ENCODE measurements around the gene U2AF2.

U2AF2 gene

DNA sequence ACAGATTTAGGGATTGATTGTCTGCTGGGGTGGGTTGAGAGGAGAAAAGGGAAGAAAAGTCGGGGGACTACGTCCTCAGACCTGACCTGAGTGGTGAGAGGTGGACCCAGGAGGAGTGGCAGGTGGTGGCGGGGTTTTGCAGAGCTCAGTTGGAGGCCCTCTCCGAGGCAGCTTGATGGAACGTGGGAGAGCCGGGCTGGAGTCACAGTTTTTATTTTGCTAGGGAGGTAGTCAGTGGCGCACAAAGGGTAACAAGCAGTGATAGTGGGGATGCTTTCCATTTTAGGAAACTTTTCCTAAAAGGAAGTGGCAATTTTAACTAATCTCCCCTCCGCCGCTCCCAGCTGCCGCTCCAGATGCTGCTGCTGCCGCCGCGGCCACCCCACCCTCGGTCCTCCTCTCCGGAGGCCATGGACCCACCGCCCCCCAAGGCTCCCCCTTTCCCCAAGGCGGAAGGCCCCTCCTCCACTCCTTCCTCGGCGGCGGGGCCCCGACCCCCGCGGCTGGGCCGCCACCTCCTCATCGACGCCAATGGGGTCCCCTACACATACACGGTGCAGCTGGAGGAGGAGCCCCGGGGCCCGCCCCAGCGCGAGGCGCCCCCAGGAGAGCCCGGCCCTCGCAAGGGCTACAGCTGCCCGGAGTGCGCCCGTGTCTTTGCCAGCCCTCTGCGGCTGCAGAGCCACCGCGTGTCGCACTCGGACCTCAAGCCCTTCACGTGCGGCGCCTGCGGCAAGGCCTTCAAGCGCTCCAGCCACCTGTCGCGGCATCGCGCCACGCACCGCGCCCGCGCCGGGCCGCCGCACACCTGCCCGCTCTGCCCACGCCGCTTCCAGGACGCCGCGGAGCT lies 12.5 kb upstream of the U2AF2 start:
- H3K27ac ChIP-seq = peak overlapping the region; percentile 86
- no peak for DNase-seq (ENCODE audit: low read depth, low spot score)

DNA sequence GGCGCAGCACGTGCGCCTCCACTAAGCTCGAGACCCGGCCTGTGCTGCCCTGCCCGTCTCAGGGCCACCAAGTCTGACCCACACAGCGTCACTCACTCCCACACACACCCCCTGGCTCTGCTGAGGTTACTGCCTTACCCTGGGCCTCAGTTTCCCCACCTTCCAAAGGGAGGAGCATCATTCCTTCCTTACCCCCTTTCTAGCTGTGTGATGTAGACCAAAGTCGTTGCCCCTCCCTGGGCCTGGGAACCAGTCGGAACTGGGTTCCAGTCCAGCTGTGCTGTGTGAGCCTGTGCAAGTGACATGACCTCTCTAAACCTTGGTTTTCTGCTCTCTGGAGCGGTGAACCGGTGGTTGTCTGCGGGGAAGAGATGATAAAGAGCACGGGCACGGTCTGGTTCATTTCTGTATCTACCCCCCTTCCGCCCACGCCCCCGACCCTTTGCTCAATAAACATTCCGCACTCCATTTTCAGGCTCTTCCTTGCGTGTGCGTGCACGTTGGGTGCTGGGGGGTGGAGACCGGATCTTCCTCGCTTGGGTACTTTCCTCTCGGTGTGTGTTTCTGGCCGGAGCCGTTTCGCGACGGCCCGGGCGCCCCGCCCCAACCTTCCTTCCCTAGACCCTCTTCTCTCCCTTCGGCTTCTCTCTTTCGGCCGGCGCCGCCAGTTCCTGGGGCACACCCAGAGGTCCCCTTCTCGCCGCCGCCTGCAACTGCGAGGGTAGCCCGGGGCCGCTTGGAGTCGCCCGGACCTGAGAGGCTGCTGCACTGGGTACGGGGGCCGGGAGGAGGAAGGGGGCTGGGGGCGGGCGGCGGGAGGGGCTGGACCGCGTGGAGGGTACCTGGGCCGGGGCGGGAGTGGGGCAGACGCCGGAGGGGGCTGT lies 11.6 kb upstream of the U2AF2 start, which contains the start of gene ZNF581:
Gene ZNF581 (plus strand): TSS at position 647 of the 884 bp plus-strand sequence. CDS start 923 bp downstream, outside the sequence.
- DNase-seq (ENCODE audit: low read depth, low spot score) = no peak
- H3K27ac ChIP-seq = peak within 1 kb of the TSS; percentile 86

DNA sequence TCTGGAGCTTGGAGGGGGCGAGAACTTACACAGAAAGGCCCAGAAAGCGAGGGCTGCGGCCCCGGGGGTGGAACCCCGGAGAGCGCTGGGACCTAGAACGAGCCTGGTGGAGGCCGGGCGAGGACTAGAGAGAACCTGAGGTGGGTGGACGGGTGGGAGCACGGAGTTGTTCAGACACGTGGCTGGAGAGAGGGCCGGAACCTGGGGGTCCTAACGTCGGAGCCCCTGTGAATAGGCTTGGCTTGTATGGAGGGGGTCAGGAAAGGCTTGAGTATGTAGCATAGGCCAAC lies 11.0 kb upstream of the U2AF2 start:
- H3K27ac ChIP-seq = peak overlapping the region; percentile 86
- DNase-seq (ENCODE audit: low read depth, low spot score) = no peak

DNA sequence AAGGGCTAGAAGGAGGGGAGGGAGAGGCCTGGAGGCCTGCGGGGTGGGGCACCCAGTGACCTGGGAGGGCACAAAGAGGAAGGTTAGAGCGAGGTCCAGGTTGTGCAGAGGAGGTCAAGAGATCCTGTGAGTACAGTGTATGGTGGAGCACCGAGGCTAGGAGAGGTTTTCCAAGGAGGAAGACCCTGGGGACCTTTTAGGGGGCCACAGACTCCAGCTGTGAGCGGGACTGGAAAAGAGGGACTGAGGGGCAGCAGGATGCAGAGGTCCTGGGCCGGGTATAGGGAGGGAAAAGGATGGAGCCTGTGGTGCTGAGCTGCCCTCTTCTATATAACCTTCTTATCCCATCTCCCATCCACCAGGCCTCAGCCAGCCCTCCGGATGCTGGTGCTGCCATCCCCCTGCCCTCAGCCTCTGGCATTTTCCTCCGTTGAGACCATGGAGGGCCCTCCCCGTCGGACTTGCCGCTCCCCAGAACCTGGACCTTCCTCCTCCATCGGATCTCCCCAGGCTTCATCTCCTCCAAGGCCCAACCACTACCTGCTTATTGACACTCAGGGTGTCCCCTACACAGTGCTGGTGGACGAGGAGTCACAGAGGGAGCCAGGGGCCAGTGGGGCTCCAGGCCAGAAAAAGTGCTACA lies 10.5 kb upstream of the U2AF2 start:
- H3K27ac ChIP-seq = peak overlapping the region; percentile 86
- no peak for DNase-seq (ENCODE audit: low read depth, low spot score)

DNA sequence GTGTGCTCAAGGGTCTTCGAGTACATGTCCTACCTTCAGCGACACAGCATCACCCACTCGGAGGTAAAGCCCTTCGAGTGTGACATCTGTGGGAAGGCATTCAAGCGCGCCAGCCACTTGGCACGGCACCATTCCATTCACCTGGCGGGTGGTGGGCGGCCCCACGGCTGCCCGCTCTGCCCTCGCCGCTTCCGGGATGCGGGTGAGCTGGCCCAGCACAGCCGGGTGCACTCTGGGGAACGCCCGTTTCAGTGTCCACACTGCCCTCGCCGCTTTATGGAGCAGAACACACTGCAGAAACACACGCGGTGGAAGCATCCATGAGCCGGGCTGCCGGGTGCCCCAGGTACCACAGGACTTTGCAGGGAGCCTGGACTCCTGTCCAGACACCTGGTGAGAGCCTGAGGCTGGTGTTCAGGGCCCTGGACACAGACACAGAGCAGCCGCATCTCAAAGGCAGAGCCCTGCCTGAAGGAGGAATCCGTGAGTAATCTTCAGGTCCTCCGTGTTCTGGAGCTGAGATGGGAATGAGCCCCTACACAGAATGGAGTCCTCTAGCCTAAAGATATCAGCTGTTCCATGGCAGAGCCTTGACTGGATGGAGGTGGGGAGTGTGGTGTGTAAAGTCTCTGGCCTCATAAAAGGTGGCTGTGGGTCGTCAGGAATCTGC lies 9.9 kb upstream of the U2AF2 start:
- H3K27ac ChIP-seq = no peak overlapping the region
- no peak for DNase-seq (ENCODE audit: low read depth, low spot score)

DNA sequence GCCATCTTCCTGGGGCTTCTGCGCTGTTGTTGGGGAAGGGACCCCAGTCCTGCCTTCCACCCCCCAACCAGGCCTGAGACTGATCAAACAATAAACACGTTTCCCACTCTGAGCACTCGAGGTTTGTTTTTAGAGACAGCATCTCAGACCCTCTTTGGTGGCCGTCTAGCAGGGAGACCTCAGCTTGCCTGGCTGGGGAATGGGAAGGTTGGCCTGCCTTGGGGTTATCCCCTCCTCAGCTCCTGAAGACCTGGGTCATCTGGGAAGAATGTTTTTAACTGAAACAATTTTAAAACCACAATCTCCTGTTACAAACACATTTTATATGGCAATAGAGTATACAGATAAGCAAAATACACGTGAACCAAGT lies 9.3 kb upstream of the U2AF2 start:
- DNase-seq (ENCODE audit: low read depth, low spot score) = no peak
- H3K27ac ChIP-seq = no peak overlapping the region

DNA sequence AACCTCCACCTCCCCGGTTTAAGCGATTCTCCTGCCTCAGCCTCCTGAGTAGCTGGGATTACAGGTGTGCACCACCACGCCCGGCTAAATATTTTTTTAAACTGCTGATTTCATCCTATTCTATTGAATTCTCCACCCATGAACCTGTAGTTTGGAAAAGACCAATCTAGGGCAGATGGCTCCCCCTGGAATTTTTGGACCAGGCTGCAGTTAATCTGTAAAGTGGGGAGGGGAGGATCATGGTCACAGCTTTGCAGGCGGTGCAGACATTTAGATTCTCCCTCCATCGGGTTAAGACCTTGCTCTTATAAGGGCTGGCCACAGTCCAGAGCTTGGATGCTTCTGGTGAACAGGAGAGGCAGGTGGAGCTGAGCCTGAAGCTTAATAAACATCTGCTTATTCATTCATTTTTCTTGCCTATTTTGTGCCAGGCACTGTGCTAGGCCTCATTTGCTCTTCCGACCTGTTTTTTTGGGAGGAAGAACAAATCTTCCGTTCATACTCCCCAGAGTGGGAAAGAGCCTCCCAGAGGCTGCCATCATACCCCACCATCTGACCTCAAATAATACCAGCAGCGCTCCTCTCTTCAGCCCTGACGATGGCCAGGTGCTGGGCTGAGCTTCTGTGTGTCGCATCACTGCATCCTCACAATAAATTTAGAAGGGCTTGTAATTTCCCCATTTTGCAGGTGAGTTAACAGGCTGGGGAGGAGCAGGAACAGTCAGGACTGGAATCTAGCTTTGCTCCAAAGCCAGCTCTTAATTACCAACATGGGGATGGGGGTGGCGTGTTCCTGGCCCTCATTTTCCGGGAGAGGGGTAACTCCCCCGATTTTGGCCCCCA lies 7.7 kb upstream of the U2AF2 start:
- H3K27ac ChIP-seq = peak overlapping the region; percentile 40
- DNase-seq (ENCODE audit: low read depth, low spot score) = no peak

DNA sequence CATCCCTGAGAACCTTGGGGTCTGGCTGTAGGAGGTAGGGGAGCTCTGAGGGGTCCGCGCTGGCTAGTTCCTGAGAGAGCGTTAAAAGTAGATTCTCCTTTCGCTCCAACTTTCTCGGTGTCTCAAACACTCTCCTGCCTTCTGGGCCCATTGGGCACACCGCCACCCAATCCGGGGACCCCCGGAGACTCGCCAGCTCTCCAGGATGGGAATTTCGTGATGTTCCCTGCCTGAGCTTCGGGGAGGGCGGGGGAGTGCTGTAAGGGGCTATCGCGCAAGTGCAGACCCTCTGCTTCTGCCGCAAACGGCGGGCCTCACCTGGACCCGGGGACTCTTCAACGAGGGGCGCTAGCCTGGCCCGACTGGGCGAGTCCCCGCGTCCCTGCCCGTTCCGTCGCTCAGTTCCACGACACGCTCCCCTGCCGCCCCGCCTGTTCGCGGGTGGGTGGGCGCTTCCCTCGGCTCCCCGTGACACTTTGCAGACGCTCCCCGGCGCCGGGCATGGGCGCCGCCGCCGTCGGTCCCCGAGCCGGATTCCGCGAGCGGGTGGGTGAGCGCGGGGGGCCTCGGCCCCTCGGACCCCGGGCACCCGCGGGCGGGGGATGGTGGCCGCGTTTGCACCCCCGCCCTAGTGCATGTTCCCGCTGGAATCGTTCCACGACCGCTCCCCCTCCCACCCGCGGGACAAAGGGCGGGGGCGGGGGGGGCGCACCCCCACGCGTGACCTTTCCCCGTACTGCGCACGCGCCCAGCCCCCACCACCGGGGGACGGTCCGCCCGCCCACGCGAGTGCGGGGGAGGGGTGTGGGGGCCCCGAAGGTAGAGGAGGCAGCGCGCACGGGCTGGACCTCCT lies 6.9 kb upstream of the U2AF2 start, which contains the start of gene CCDC106:
Gene CCDC106 (plus strand): TSS at position 481 of the 853 bp plus-strand sequence. CDS start 835 bp downstream, outside the sequence.
- H3K27ac ChIP-seq = peak within 1 kb of the TSS; percentile 40
- DNase-seq (ENCODE audit: low read depth, low spot score) = no peak

DNA sequence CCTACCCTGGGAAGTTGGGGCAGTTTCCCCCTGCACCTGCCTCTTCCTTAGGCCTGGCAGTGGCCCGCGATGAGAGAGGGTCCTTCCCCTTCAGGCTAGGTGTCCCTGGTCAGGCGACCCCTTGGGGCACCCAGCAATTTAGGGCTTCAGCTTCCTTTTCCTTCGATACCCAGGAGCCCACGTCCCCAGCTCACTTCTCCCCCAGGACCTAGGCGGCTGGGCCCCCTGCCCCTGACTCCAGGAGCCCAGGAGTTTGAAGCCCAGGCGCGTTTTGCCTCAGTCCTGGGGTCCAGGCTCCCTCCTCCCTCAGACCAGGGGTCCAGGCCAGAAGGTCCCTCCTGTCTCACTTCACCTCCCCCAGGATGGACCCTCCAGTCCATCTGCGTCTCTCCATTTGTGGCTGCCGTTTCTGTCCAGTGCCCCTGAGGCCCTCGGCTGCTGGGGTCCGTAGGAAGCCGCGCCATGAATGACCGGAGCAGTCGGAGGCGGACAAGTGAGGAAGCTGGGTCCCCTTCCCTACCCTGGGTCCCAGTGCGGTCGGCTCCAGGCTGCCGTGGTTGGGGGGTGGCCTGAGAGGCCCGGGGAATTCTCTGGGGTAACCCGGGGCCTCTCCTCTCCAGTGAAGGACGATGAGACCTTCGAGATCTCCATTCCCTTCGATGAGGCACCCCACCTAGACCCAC lies 6.1 kb upstream of the U2AF2 start:
- no peak for DNase-seq (ENCODE audit: low read depth, low spot score)
- H3K27ac ChIP-seq = no peak overlapping the region

DNA sequence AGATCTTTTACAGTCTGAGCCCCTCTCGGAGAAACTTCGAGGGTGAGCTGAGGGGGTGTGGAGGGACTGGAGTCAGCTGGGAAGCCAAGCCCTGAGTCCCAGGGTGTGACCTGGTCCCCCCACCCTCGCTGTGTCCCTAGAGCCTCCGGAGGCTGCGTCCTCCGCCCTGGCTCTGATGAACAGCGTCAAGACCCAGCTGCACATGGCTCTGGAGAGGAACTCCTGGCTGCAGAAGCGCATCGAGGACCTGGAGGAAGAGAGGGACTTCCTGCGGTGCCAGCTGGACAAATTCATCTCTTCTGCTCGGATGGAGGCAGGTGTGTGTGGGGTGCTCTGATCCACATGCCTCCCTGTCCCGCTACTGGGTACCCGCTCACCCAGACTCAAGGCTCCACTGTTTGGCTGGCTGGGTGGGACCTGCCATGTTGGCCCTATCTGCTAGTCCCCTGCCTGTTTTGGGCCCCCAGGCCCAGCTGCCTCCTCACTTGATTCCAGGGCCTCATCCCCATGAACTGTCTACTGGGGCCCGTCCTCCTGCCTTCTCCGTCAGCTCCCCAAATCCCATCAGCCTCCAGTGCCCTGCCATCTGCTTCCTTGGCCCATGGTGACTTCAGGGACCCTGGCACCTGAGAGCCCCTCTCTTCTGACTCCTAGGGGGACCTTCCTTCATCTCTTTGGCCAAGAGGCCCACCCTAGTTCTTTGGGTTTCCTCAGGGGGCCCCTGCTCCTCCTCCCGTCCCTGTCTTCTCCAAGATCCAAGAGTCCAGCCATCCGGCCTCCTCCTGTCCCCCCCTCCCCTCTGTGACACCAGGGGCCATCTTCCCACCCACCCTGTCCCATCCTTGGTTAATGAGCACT lies 5.3 kb upstream of the U2AF2 start:
- no peak for DNase-seq (ENCODE audit: low read depth, low spot score)
- H3K27ac ChIP-seq = no peak overlapping the region

DNA sequence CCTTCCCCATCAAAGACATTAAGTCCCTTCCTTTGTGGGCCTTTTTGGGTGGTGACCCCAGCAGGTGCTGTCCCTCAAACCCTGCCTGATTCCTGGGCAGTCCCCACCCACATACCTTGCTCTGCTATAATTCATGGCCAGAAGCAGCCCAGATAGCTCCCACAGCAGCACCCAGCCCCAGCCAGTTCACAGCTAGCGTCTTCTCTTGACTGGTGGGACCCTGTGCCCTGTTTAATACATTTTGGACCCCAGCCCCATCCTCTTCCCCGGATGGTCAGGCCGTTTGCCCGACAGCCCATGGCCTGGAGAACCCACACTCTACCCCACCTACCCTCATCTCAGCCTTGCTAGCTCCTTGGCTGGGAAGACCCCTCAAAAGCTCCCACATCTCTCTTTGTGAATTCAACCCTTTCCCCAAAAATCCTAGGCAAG lies 4.7 kb upstream of the U2AF2 start:
- no peak overlapping the region for H3K27ac ChIP-seq
- no peak for DNase-seq (ENCODE audit: low read depth, low spot score)

DNA sequence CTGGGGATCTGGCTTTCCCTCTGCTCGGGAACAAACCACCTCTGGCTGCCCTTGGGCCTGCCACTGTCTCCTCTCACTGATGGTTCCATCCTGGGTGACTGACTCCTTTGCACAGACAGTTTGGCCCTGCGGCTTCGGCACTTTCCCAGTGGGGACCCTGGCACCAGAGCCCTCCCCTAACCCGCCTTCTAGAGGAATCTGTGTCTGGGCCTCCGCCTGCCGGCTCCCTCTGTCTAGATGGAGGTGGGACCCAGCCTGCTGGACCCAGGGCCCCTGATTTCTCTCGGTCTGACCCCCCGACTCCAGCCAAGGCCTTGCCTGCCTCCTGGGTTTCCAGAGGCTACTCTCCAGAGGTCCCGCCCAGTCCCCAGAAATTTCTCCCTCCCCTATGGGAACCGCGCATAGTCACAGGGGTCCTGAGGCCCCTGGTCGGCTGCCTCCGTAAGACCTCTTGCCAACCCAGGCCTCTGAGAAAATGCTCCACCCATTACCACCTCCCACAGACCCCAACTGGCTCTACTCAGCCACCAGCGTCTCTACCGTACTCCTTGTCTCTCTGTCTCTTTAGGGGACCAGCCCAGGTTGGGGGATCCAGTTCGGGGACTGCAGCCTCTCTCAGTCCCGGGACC lies 4.1 kb upstream of the U2AF2 start:
- H3K27ac ChIP-seq = no peak overlapping the region
- no peak for DNase-seq (ENCODE audit: low read depth, low spot score)

DNA sequence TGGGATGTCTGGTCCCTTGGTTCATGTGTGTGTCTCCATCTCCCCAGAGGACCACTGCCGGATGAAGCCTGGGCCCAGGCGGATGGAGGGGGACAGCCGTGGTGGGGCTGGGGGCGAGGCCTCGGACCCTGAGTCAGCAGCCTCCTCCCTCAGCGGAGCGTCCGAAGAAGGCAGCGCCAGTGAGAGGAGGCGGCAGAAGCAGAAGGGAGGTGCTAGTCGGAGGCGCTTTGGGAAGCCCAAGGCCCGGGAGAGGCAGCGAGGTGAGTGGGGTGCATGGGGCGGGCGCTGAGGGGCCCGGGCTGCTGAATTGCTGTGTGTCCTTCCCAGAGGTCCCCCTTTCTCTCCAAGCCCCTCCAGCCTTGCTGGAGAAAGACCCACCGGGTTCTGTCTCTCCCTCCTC lies 3.6 kb upstream of the U2AF2 start:
- DNase-seq (ENCODE audit: low read depth, low spot score) = no peak
- H3K27ac ChIP-seq = no peak overlapping the region

DNA sequence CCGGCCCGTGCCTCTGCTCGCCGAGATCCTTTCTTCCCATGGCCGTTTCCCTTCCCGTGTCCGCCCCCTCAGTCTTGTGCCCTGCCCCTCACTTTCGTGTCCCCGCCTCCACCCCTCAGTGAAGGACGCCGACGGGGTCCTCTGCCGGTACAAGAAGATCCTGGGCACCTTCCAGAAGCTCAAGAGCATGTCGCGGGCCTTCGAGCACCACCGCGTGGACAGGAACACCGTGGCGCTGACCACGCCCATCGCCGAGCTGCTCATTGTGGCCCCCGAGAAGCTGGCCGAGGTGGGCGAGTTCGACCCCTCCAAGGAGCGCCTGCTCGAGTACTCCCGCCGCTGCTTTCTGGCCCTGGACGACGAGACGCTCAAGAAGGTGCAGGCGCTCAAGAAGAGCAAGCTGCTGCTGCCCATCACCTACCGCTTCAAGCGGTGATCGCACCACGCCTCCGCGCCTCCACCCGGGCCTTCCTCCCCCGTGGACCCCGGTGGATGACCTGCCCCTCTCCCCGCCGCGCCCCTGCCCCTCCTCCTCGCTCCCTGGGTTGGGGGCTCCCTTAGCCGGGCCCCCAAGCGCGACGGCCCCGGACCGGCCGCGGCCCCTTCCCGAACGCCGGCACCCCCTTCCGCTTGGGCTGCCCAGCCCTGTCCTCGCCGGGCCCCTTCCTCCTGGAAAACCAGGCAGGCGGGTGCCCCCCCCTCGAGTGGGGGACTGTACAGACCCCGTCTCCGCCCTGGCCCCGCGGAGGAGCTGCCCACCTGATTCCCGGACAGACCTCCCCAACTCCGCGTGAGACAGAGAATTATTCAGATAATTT lies 2.3 kb upstream of the U2AF2 start:
- H3K27ac ChIP-seq = no peak overlapping the region
- DNase-seq (ENCODE audit: low read depth, low spot score) = no peak

DNA sequence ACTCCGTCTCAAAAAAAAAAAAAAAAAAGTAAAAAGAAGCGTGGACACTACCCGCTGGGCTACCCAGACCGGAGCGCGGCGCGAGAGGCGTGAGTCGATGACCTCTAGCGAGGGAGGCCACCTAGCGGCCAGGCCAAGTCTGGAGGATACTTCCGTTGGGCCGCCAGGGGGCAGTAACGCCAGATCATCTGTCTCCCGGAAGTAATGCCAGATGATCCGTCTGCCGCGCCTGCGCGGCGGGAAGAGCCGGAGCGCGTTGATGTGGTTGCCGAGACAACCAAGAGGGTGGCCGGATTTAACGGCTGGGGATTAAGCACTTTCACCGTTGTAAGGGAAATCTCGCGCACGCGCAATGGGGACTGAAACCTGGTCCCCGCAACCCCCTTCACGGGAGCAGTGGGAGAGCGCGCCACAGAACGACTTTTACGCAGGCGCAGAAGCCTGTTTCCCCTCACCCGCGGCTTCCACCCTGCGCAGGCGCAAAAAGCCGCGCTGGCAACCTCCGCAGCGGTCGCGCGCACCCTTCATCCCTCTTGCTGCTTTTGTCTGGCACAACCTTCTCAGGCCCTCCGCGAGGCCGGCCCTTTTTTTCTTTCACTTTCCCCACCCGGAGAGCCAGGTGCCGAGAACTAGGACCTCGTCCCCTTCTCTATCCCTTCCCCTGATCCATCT lies 1.0 kb upstream of the U2AF2 start:
- DNase-seq (ENCODE audit: low read depth, low spot score) = peak; percentile 89
- H3K27ac ChIP-seq = peak overlapping the region; percentile 98
